ENCODE data around the gene MINAR1.

The MINAR1 gene

DNA sequence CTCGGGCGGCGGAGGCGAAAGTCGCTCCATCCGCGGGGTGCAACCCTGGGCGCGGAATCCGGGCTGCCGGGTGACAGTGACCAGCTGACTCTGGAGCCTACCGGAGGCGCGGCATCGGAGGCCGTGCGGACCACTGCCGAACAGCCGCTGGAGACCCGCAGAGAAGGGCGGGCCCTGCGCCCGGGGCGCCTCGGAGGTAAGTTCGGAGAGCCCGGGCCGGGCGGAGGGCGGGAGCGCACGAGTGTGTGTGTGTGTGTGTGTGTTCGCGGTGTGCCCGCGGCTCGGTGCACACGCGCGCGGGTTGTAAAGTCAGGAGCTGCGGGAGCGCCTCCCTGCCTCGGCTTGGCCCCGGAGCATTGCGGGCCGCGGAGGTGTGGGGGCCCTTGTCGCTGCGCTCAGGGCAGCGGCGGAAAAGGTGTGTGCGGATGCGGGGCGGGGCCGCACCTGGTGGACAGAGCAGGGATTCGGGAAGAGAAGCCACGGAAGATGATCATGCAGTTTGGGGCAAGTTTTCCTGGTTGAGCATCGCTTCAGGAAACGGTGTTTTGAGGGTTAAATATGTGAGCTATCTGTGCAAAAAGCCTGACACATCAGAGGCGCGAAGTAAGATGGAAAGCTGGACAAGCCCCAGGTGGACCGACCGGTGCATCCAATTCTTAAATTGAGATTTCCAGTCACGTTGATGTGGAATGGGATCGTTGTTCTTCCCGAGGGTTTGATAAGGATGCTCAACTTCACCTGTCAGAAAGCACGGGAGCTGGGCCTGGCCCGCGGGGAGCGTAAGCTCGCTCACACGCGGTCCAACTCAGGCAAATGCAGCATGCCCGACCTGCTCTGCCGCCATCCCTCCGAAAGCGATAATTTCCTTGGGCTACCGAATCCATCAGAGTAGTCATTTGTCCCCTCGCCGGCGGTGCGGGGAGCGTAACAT, 474 bp downstream of the MINAR1 start:
- peak overlapping the region; percentile 44 for H3K4me3 ChIP-seq (replicated peaks; ENCODE audit: low read depth, low read length)
- TF ChIP-seq, protein P1, sequence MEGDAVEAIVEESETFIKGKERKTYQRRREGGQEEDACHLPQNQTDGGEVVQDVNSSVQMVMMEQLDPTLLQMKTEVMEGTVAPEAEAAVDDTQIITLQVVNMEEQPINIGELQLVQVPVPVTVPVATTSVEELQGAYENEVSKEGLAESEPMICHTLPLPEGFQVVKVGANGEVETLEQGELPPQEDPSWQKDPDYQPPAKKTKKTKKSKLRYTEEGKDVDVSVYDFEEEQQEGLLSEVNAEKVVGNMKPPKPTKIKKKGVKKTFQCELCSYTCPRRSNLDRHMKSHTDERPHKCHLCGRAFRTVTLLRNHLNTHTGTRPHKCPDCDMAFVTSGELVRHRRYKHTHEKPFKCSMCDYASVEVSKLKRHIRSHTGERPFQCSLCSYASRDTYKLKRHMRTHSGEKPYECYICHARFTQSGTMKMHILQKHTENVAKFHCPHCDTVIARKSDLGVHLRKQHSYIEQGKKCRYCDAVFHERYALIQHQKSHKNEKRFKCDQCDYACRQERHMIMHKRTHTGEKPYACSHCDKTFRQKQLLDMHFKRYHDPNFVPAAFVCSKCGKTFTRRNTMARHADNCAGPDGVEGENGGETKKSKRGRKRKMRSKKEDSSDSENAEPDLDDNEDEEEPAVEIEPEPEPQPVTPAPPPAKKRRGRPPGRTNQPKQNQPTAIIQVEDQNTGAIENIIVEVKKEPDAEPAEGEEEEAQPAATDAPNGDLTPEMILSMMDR (IDR thresholded peaks at IDR 0.05; ENCODE audit: low read length, missing control alignments) = no peak
- DNase-seq (ENCODE audit: low read depth) = no peak

DNA sequence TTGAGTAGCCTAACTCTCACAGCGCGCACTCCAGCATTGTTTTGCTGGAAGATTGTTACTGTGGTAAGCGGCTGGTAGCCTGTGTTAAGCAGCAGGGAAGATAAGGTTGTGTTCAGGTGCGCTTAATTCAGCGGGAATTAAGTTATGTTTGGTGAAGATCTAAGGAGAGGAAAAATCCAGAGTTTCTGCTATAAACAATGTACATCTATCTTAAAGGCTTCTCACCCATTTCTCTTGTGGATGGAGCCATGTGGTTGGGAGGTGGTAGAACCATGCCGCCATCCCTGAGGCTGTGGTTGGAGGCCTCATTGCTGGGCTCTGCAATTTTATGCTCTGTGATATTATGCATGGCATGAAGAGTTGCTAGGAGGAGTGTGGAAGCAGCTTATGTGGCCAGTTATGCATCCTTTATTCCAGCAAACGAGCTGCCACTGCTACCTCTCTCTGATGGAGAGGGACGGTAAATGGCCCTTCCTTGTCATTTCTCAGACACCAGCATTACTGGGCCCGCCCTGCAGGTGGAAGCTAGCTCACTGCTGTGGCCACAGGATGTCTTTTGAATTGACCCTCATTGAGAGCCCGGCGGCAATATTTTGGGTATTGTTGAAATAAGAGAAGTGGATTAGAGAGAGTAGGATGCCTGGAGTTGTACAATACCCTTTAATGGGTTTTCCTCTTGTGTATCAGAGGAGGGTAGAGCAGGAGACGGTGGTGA, 1.3 kb downstream of the MINAR1 start:
- DNase-seq (ENCODE audit: low read depth) = no peak
- H3K4me3 ChIP-seq (replicated peaks; ENCODE audit: low read depth, low read length) = no peak overlapping the region
- TF ChIP-seq, protein P1 (IDR thresholded peaks at IDR 0.05; ENCODE audit: low read length, missing control alignments) = no peak

DNA sequence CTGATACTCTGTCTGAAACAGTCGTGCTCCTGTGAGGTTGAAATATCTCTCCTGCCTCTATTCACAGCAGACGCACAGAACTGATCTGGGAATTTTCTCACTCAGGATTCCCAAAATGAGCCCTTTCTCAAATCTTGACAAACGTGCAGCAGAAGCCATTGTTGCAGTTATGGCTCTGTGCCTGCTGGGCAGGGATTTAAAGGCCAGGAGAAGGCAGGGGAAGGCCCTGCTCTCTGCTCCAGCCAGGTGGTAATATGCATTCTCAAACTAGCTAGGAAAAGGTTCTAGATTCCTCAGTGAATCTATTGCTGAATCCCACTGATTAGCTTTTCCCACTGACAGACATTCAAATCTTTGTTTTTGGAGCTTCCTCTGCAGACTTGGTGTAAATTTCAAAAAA, 2.2 kb downstream of the MINAR1 start:
- no peak for DNase-seq (ENCODE audit: low read depth)
- H3K4me3 ChIP-seq (replicated peaks; ENCODE audit: low read depth, low read length) = no peak overlapping the region
- TF ChIP-seq, protein P1 (IDR thresholded peaks at IDR 0.05; ENCODE audit: low read length, missing control alignments) = no peak

DNA sequence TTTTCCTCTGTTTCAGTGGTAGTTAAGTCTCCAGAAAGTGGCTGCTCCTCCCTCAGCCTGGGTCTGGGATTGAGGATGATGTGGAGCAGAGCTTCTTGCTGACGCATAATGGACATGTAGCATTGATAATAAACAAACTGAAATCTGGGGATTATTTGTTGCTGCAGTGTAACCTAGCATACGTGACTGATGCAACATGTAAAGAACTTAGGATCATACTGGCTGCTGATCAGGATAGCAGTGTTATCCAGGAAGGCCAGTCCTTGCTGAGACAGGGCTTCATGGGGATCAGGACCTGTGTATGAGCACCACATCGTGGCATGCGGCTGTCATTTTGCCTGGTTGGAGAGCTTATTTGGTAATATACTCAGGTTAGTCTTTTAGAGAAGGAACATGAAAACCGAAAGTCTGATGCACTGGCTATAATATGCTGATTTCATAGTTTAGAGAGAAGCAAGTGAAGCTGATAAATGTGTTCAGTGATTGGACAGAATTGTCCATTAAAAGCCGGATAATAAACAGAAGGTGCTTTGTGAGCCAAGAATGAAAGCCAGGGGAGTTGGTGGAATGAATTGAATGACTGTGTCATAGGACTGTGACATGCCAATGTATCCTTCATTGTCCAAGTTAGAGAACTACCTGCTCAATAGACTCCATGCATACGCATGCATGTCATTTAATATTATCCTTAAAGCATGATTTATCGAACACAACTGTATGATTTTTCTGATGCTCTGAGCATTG, 4.1 kb downstream of the MINAR1 start:
- TF ChIP-seq, protein P1 (IDR thresholded peaks at IDR 0.05; ENCODE audit: low read length, missing control alignments) = no peak
- DNase-seq (ENCODE audit: low read depth) = no peak
- H3K4me3 ChIP-seq (replicated peaks; ENCODE audit: low read depth, low read length) = no peak overlapping the region

DNA sequence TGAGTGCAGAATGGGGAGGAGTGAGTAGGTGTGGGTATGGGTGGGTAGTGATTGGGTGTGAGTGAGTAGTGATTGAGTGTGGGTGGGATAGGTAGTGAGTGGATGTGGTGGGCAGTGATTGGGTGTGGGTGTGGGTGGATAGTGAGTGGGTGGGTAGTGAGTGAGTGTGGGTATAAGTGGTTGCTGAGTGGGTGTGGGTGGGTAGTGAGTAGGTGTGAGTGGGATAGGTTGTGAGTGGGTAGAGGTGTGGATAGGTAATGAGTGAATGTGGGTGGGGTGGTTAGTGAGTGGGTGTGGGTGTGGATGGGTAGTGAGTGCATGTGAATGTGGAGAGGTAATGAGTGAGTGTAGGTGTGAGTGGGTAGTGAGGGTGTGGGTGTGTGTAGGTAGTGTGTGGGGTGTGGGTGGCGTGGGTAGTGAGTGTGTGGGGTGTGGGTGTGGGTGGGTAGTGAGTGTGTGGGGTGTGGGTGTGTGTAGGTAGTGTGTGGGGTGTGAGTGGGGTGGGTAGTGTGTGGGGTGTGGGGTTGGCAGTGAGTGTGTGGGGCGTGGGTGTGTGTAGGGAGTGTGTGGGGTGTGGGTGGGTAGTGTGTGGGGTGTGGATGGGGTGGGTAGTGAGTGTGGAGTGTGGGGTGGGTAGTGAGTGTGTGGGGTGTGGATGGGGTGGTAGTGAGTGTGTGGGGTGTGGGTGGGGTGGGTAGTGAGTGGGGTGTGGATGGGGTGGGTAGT, 5.3 kb downstream of the MINAR1 start:
- no peak overlapping the region for H3K4me3 ChIP-seq (replicated peaks; ENCODE audit: low read depth, low read length)
- TF ChIP-seq, protein P1 (IDR thresholded peaks at IDR 0.05; ENCODE audit: low read length, missing control alignments) = no peak
- no peak for DNase-seq (ENCODE audit: low read depth)

DNA sequence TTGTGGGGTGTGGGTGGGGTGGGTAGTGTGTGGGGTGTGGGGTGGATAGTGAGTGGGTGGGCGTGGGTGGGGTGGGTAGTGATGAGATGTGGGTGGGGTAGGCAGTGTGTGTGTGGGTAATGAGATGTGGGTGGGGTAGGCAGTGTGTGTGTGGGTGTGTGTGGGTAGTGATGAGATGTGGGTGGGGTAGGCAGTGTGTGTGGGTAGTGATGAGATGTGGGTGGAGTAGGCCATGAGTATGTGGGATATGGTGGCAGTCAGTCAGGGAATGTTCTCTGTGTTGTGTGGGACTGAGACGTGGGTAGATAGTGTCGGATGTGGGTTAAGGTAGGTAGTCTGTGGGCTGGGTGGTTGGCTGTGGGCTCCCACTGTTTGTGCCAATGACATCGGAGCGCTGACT, 7.1 kb downstream of the MINAR1 start:
- no peak overlapping the region for H3K4me3 ChIP-seq (replicated peaks; ENCODE audit: low read depth, low read length)
- DNase-seq (ENCODE audit: low read depth) = no peak
- TF ChIP-seq, protein P1 (IDR thresholded peaks at IDR 0.05; ENCODE audit: low read length, missing control alignments) = no peak

All from fibroblast of pulmonary artery (primary cell).